GM19395 (cell line): ENCODE results near the gene CDC42.
A peak's percentile ranks its signal among the peaks of the same experiment; 100 is the strongest.
"Not testable (repeated sequence)": the region's sequence is repeated elsewhere in the genome, so short reads cannot be mapped to it uniquely, and the experiment has no call there.

ENCODE experiments used
- ATAC-seq: cut with Tn5 transposase; IDR thresholded peaks from one replicate; pipeline ENCODE4 v1.9.1; 2021; ENCODE audit warnings: mild to moderate bottlenecking, moderate library complexity; ENCODE audit not compliant: unreplicated experiment

The CDC42 gene

DNA sequence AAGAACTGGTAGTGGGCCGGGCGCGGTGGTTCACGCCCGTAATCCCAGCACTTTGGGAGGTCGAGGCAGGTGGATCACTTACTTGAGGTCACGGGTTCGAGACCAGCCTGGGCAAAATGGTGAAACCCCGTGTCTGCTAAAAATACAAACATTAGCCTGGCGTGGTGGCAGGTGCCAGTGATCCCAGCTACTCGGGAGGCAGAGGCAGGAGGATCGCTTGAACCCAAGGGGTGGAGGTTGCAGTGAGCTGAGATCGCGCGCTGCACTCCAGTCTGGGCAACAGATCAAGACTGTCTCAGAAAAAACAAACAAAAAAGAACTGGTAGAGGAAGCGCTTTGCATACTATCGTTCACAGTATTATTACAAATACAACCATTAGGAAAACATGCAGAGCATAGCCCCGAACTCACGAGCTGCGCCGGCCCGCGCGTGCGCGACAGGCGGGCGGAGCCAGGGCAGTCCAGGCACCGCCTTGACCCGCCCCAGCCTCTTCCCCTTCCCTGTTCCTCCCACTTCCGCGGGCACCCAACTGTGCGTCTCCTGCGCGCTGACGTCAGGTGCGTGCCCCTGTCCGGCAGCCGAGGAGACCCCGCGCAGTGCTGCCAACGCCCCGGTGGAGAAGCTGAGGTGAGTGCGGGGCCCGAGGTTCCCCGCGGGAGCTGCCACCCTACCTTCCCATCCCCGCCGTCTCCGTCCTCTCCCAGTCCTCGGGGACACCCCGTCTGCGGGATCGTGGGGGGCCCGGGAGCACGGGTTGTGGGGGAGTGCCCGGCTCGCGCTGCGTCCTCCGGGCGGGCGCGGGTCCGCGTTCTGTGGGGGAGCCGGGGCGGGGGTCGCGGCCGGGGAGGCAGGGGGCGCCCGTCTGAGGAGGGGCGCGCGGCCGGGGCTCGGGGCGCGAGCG is at the start of gene CDC42:
Gene CDC42 (plus strand): TSS at position 595 of the 902 bp plus-strand sequence. CDS start 25,770 bp downstream, outside the sequence.
- peak; percentile 88 for ATAC-seq

DNA sequence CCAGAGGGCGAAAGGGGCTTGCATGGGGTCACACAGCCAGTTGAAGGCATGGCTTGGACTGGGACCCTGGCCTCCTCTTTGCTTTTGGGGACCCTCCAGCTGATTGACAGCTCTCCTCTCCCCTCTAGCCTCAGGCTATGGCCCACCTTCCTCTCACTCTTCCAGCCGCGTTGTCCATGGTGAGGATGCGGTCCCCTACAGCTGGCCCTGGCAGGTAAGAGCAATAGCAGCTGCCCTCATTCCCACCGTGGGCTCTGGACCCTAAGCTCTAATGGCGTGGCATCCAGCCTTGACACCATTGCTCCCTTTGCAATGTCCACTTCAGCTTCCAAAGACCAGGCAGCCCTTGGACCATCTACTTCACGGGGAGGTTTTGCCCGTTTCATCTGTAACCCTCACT is 49.6 kb upstream of the CDC42 start:
- not testable (repeated sequence) for ATAC-seq

DNA sequence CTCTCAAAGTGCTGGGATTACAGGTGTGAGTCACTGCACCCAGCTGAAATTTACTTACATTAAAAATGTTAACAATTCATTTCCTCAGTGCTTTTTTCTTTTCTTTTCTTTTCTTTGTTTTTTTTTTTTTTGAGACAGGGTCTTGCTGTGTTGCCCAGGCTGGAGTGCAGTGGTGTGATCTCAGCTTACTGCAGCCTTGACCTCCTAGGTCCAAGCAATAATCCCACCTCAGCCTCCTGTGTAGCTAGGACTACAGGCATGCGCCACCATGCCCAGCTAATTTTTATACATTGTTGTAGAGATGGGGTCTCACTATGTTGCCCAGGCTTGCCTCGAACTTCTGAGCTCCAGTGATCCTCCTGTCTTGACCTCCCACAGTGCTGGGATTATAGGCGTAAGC is 48.5 kb upstream of the CDC42 start:
- not testable (repeated sequence) for ATAC-seq

DNA sequence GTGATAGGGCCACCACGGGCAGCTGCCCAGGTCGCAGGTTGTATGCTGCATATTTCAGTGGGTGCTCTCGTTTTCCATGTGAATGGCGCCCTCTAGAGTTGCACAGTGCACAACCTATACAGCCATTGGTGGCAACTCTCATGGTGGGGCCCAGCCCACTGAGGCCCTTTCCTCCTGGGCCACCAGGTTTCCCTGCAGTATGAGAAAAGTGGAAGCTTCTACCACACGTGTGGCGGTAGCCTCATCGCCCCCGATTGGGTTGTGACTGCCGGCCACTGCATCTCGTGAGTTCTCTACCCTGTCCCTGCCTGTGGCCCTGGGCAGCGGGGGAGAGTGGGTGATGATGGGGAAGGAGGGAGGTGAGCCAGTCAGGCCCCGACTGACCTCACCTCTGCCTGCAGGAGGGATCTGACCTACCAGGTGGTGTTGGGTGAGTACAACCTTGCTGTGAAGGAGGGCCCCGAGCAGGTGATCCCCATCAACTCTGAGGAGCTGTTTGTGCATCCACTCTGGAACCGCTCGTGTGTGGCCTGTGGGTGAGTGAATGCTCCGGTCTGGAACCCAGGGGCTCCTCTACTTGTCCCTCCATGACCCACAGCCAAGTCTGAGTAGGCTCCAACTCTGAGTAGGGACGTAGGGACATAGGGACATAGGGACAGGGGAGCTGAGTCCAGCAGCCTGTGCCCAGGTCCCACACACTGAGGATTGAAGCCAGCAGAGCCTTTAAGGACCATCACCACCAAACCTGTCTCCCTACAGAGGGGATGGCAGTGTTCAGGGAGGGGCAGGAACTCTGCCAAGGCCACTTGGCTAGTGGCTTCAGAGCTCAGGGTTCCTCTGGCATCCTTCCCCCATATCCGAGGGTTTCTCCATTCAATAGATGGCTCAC is 47.0 kb upstream of the CDC42 start:
- not testable (repeated sequence) for ATAC-seq

DNA sequence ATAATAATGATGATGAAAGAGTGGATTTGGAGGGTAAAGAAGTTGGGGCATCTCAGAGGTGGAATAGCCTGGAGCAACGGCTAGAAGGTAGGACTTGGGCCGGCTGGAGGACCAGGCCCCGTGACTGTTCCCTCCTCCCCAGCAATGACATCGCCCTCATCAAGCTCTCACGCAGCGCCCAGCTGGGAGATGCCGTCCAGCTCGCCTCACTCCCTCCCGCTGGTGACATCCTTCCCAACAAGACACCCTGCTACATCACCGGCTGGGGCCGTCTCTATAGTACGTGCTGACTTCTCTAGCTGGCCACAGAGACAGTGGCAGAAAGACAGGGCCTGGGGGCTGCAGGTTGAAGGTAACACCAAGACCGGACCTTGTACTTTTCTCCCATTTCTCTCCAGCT is 45.8 kb upstream of the CDC42 start:
- not testable (repeated sequence) for ATAC-seq

DNA sequence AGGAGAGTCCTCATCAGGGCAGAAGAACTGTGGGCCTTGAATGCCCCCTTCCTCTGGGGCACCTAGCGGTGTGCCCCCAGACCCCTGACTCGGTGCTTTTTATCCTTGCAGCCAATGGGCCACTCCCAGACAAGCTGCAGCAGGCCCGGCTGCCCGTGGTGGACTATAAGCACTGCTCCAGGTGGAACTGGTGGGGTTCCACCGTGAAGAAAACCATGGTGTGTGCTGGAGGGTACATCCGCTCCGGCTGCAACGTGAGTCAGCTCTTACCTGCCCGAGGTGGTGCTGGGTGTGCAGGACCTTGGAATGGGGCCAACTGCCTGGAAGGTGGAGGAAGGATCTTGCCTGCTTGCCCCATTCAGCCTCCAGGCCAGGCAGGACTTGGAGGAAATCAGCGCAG is 45.2 kb upstream of the CDC42 start:
- ATAC-seq: not testable (repeated sequence)

DNA sequence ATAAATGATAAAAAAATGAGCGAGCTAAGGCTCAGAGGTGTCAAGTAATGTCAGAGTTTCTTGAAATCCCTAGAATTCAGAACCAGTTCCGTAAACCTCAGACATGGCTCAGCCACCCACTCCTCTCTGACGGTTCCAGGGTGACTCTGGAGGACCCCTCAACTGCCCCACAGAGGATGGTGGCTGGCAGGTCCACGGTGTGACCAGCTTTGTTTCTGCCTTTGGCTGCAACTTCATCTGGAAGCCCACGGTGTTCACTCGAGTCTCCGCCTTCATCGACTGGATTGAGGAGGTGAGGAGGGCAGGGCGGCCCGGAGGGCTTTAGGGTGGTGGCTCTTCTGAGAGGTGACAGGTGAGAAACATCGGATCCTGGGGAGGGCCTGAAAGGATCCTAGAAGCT is 42.9 kb upstream of the CDC42 start:
- not testable (repeated sequence) for ATAC-seq

DNA sequence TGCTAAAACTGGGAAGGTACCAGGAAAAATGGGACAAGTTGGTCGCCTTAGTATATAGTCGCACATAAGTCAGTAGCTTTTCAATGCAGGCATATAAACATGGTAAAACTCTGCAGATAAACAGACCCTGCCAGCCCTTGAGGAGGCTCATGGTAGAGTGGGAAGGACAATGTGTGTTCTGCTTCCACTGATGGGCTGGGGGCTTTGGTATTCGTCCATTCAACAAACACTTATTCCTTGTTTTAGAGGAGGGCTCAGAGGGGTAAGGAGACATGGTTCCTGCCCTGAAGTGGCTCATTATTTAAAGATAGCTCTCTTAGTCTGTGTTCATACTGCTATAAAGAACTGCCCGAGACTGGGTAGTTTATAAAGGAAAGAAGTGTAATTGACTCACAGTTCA is 39.8 kb upstream of the CDC42 start:
- ATAC-seq: not testable (repeated sequence)

DNA sequence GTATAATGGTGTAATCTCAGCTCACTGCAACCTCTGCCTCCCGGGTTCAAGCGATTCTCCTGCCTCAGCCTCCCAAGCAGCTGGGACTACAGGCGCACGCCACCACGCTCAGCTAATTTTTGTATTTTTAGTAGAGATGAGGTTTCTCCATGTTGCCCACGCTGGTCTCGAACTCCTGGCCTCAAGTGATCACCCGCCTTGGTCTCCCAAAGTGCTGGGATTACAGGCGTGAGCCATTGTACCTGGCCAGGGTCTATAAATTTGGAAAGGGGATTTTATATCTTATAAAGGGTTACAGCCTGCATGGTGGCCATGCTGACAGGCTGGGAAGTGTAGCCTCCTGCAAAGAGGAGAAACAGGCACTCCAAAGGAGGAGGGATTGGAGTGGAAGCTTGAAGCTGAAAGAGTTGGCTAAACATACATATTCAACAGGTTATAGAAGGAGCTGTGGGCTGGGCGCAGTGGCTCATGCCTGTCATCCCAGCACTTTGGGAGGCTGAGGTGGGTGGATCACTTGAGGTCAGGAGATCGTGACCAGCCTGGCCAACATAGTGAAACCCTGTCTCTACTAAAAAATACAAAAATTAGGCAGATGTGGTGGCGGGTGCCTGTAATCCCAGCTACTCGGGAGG is 37.8 kb upstream of the CDC42 start:
- ATAC-seq: not testable (repeated sequence)

DNA sequence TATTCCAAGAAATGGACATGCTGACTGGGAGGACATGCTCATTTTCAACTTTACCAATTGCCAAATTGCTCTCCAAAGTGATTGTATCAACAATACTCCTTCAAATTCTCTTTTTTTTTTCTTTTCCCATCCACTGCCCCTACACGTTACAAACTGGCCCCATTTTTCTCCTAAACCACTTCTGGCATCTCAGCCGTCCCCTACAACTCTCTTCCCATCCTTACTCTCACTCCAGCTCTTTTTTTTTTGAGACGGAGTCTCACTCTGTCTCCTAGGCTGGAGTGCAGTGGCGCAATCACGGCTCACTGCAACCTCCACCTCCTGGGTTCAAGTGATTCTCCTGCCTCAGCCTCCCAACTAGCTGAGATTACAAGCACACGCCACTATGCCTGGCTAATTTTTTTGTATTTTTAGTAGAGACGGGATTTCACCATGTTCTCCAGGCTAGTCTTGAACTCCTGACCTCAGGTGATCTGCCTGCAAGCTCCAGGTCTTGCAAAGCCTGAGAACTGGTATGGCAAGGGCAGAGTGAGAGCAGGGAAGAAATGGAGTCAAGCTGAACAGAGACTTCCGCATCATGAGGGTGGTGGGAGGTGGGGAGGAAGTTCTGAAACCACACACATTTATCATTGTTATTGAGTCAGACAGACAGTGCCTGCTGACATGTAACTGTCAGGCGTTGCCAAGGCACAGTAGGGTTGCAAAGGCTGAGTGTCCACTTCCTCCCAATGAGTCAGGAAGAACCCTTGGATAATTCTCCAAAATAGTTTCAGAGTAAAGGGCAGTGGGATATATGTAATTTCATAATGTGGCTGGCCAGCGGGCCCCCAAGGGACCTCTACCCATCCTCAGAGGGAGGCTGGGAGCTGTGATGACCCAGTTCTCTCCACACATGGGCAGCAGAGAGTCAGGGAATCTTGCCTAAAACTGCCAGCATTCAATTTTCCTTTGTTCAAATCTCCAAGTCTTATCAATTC is 33.6 kb upstream of the CDC42 start:
- ATAC-seq: peak; percentile 71

DNA sequence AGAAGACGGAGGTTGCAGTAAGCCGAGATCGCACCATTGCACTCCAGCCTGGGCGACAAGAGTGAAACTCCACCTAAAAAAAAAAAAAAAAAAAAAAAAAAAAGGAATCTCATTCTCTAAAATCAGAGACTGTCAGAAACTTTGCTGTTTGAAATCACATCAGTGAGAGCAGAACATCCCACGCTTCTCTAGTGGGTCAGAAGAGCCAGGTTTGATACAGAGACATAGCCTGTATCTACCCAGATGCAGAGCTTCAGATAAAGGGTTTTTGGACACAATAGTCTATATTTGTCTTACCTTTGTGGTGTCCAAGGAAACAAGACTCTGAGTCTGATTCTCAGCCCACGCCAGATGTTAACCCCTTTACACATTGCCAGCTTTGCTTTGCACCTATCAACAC is 31.4 kb upstream of the CDC42 start:
- ATAC-seq: no peak

DNA sequence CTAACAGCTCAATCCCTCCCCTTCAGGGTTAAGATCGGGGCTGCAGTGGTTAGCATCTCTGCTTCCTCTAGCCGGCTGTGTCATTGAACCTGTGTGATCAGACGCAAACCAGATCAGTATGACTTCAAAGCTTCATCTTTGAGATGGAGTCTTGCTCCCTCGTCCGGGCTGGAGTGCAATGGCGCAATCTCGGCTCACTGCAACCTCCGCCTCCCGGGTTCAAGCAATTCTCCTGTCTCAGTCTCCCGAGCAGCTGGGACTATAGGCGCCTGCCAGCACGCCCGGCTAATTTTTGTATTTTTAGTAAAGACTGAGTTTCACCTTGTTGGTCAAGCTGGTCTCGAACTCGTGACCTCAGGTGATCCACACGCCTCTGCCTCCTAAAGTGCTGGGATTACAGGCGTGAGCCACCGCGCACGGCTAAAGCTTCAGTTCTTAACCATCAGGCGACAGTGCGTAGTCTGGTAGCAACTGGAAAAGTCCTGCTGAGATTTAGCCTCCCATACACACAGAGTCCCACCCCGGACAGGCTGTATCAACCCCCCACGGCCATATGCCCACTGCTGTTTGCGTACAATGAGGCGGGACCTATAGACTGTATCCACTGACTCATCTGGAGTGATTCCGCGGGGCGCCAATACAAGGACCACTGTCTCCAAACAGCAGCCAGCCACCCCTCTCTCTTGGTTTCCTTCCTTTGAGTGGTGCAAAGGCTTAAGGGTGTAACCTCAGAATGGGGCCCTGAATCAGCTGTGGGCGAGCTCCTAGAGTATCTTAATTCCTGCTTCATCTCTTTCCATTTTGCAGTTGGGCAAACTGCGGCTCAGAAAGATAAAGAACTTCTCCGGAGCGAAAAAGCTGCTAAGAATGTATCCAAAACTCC is 27.8 kb upstream of the CDC42 start:
- peak; percentile 53 for ATAC-seq

DNA sequence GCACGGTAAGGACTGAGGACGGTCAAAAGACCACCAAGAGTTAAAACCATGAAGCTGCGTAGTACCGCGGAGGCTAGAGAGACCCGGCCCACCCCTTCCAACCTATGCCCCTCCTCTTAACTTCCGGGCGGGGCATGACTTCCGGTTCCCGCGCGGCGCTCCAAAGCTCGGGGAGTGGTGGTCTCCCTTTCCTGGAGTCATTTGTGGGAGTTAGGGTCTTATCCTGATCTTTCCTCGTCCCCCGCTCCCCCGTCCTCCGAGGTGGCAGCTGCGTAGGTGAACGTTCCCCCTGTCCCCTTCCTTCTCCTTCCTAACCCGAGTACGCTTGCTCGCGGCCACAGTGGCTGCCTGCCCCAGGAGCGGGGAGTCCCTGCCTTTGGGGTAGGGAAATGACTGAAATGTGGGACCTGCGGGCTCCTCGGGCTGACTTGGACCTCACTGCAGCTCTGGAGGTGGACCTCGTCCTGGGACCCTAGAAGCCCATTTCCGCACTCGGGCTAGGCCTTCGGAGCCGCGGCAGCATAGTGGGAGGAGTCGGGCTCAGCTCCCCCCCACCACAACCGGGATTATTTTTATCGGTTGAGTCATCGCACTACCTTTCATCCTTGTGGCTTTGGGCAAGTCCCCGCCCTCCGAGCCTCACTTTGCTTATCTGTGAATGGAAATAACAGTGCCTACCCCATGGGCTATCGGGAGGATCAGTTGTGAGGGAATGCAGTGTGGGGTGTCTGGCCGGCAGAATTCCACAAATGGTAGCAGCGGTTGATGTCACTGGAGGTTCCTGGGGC is 26.9 kb upstream of the CDC42 start:
- ATAC-seq: peak; percentile 71

DNA sequence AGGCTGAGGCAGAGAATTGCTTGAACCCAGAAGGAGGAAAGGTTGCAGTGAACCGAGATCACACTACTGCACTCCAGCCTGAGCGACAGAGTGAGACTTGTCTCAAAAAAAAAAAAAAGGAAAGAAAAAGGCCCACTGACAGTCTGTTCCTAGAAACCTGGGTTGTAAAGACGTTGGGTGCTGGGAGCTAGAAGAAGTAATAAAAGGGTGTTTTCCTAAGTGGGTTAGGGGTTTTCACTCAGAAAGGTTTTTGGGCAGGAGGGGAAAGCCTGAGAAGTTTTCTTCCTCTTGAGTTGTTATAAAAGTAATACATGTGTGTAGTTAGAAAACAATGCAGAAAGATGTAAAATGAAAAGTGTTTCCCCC is 25.6 kb upstream of the CDC42 start:
- ATAC-seq: no peak

DNA sequence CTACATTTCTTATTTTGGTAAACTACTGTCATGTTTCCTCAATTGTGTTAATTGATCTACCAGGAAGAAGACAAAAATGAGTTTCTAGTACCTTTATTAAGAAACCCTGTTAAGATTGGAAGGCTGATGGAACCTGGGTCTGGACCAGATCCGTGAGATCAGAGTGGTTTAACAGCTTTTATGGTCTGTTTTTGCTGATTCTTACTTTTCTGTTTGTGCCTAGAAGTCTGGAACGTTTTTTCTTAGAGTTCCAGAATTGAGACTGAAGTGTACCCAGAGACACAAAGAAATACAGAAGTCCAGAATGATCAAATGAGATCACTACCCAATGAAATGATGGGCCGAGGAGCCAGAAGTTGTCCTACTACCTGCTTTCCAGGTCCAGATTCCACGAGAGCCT is 22.5 kb upstream of the CDC42 start:
- ATAC-seq: no peak

DNA sequence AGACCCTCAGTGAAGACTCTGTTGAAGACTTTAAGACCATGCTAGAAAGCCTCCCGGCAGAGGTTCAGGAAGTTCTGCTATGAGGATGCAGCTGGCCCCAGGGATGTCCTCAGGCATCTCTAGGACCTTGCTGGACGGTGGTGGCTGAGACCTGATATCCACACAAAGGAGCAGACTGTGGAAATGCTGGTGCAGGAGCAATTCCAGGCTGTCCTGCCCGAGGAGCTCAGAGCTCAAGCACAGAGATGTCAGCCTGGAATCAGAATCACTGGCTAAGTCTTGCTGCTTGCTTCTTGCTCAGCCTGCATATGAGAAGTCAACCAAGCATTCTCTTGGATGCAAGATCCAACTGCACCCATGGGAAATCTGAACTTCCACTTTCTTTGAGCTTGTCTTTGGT is 22.0 kb upstream of the CDC42 start:
- no peak for ATAC-seq

DNA sequence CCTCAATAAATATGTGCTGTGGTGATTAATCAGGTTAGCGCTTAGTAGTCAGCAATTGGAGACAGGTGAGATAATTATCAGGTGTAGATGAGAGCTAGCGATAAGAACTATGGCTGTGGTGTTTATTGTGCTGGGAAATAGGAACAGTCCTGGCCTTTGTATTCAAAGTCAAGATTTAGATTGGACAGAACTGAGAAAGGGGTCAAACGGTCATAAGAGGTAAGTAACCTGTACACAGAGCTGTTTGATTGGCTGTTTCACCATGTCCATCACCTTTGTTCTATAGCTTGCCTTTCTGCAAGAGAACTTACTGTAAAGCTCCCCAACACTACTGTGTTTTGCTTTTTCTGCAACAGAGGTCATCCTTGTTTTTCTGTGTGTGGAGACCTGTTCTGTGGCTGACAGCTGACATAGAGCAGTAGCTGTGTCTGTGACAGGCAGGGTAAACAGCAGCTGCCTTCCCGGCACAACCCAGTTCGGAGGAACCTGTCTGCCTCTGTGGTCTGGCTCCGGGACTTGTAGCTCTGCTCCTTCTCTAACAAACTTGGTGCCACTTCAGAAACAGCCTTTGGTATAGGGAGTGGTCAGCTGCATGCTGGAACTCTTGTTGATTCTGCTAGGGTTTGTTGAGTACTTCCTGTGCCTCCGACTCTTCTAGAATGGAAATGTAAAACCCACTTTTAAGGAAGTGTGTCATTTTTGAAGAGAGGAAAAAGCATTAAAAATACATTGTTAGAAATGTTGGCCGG is 21.1 kb upstream of the CDC42 start:
- no peak for ATAC-seq

DNA sequence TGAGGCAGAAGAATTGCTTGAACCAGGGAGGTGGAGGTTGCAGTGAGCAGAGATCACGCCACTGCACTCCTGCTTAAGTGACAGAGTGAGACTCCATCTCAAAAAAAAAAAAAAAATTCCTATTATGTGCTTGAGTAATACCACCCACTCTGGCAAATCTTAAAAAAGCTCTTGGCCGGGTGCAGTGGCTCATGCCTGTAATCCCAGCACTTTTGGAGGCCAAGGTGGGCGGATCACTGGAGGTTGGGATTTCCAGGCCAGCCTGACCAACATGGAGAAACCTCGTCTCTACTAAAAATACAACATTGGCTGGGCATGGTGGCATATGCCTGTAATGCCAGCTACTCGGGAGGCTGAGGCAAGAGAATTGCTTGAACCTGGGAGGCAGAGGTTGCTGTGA is 17.7 kb upstream of the CDC42 start:
- ATAC-seq: not testable (repeated sequence)
